Measurements from ENCODE around the gene UPF1.

DNA sequence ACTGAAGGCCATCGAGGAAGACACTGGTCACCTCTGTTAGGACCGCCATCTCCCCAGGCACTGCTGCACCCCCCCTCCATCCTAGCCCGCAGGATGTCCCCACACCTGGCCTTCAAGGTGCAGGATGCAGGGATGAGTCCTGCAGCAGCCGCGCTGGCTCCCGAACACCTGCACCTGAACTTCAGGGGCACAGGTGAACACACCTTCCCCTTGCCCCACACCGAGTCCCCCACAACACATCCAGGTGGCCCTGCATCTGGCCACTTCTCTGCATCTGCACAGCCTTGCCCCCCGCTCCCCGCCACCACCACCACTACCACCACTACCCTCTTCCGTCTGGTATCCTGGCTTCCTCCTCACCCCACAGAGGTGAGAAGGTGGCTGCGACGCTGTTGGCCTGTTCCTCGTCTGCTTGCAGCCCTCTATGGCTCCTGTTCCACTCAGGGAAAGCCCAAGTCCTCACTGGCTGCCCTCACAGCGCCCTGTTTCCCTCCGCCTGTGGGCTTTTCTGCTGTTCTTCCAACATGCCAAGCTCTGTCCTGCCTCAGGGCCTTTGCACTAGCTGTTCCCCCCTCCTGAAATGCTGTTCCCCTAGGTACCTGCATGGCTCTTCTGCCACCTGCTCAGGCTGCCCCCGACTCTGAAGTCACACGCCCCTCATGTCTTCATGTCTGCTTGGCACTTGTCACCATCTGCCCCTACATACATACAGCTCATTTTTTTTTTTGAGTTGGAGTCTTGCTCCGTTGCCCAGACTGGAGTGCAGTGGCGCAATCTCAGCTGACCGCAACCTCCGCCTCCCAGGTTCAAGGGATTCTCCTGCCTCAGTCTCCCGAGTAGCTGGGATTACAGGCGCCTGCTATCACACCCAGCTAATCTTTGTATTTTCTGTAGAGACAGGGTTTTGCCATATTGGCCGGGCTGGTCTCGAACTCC lies 65.6 kb downstream of the UPF1 start:
- TF ChIP-seq, protein P1, sequence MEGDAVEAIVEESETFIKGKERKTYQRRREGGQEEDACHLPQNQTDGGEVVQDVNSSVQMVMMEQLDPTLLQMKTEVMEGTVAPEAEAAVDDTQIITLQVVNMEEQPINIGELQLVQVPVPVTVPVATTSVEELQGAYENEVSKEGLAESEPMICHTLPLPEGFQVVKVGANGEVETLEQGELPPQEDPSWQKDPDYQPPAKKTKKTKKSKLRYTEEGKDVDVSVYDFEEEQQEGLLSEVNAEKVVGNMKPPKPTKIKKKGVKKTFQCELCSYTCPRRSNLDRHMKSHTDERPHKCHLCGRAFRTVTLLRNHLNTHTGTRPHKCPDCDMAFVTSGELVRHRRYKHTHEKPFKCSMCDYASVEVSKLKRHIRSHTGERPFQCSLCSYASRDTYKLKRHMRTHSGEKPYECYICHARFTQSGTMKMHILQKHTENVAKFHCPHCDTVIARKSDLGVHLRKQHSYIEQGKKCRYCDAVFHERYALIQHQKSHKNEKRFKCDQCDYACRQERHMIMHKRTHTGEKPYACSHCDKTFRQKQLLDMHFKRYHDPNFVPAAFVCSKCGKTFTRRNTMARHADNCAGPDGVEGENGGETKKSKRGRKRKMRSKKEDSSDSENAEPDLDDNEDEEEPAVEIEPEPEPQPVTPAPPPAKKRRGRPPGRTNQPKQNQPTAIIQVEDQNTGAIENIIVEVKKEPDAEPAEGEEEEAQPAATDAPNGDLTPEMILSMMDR (IDR thresholded peaks at IDR 0.05) = no peak
- TF ChIP-seq POLR2A (IDR thresholded peaks at IDR 0.05) (no peak), POLR2AphosphoS5 (IDR thresholded peaks at IDR 0.05) (no peak)

All from transverse colon (tissue), 4 donors.